ENCODE results near the gene VSIG2.

The VSIG2 gene

GRCh38 chr11:124763156-124763947 lies 11.3 kb upstream of the VSIG2 start:
- FAIRE-seq: no peak

GRCh38 chr11:124762624-124763155 lies 10.6 kb upstream of the VSIG2 start:
- no peak for FAIRE-seq

- no peak for FAIRE-seq
Observed at GRCh38 chr11:124762105-124762623, 10.1 kb upstream of the VSIG2 start, which contains the start of gene ESAM. Gene ESAM (minus strand): TSS chr11:124762290. CDS start chr11:124762154, 136 bp downstream.

GRCh38 chr11:124761301-124762104 lies 9.4 kb upstream of the VSIG2 start:
- FAIRE-seq: no peak

GRCh38 chr11:124760806-124761205 lies 8.8 kb upstream of the VSIG2 start:
- no peak for FAIRE-seq

- no peak for FAIRE-seq
Observed at GRCh38 chr11:124760205-124760652, 8.2 kb upstream of the VSIG2 start.

- no peak for FAIRE-seq
Observed at GRCh38 chr11:124759266-124760204, 7.5 kb upstream of the VSIG2 start.

GRCh38 chr11:124758355-124759265 lies 6.6 kb upstream of the VSIG2 start:
- FAIRE-seq: no peak

- no peak for FAIRE-seq
Observed at GRCh38 chr11:124757320-124757719, 5.3 kb upstream of the VSIG2 start.

GRCh38 chr11:124756753-124757227 lies 4.7 kb upstream of the VSIG2 start:
- no peak for FAIRE-seq

GRCh38 chr11:124756033-124756752 lies 4.1 kb upstream of the VSIG2 start:
- no peak for FAIRE-seq

- FAIRE-seq: no peak
Observed at GRCh38 chr11:124754710-124755109, 2.7 kb upstream of the VSIG2 start.

- FAIRE-seq: no peak
Observed at GRCh38 chr11:124754309-124754708, 2.3 kb upstream of the VSIG2 start.

- no peak for FAIRE-seq
Observed at GRCh38 chr11:124753624-124754023, 1.6 kb upstream of the VSIG2 start.

- FAIRE-seq: no peak
Observed at GRCh38 chr11:124753205-124753604, 1.1 kb upstream of the VSIG2 start.

GRCh38 chr11:124752471-124753102 lies 532 bp upstream of the VSIG2 start:
- FAIRE-seq: no peak

- FAIRE-seq: no peak
Observed at GRCh38 chr11:124751391-124751740, 689 bp downstream of the VSIG2 start.

- FAIRE-seq: no peak
Observed at GRCh38 chr11:124749912-124750311, 2.1 kb downstream of the VSIG2 start.

- FAIRE-seq: no peak
Observed at GRCh38 chr11:124748481-124749343, 3.3 kb downstream of the VSIG2 start.

Data from A204.1 (cell line).